ENCODE measurements around the gene ZC3H15. TPM values are rescaled to one million over a fixed set of nuclear protein-coding genes. Genes with fewer than 3 reads are reported as not detected.
"Not testable (repeated sequence)": the region's sequence is repeated elsewhere in the genome, so short reads cannot be mapped to it uniquely, and the experiment has no call there.

The ZC3H15 gene
- total RNA-seq (10 to 100 TPM; 44.4 to 83.6 (median 45.2) TPM), total RNA-seq (85.4 to 227 (median 152) reads per million in 29 experiments)
- total RNA-seq (2013), result 70.8 TPM

- Mint-ChIP-seq H3K36me3 (peaks cover 12% of the 10 kb centered on the region), H3K4me3 (peak within 1 kb of the TSS; percentile 96 to 98 (median 98)), H3K4me1 (peaks cover 64 to 69% (median 66%) of the 10 kb centered on the region in 3 donors), H3K9me3 (no peaks in the 10 kb centered on the region), H3K27ac (peak within 1 kb of the TSS; percentile 98 to 99), H3K27me3 (no peaks in the 10 kb centered on the region)
- ChIA-PET CTCF (interaction anchor here in 1 of 2 donors (0.9 to 2.1 kb wide), 5 partner anchors 18 to 156 kb away, joined by 3 to 7 read pairs (median 4); partner anchors contain the start of gene ITGAV), POLR2A (interaction anchor here (0.5 to 1.3 kb wide), 6 partner anchors 17 to 777 kb away, joined by 3 to 9 read pairs (median 3); partner anchors contain the start of gene ITGAV (in 1 of the 2))
- no peaks in the 10 kb centered on the region for H3K27me3 ChIP-seq (replicated peaks in 1 of 2; ENCODE audit: control insufficient read depth in 2 of 2, extremely low read depth in 1 of 2, insufficient read depth in 2 of 2, low read length in 1 of 2)
- no peaks in the 10 kb centered on the region for H3K36me3 ChIP-seq (ENCODE audit: control insufficient read depth in 2 of 2, extremely low read depth in 1 of 2, insufficient read depth in 1 of 2, low read length in 1 of 2)
- peak within 1 kb of the TSS; percentile 76 to 93 for H3K4me3 ChIP-seq (ENCODE audit: control insufficient read depth in 1 of 2, extremely low read depth in 1 of 2, low read length in 1 of 2)
- DNase-seq, result peak; percentile 90 to 98 (median 96)
- H3K4me1 ChIP-seq (ENCODE audit: control insufficient read depth in 1 of 2, extremely low read depth in 1 of 2, insufficient read depth in 2 of 2, low read length in 2 of 2), result peaks cover 13 to 35% of the 10 kb centered on the region in 2 experiments
- whole genome bisulfite sequencing (ENCODE audit: insufficient coverage), result under 1% methylated on average over 55 of the region's 63 CpGs
- ATAC-seq (replicated peaks in 1 of 4), result peak; percentile 93 to 96 (median 94)
- H3K9me3 ChIP-seq, result no peaks in the 10 kb centered on the region
- H3K27ac ChIP-seq (ENCODE audit: low read length), result peak within 1 kb of the TSS; percentile 95
Measured at GRCh38 chr2:186485871-186486650, at the start of gene ZC3H15. Gene ZC3H15, plus strand, starts transcription at chr2:186486260. Its CDS starts 123 bp downstream, at chr2:186486383.

DNA sequence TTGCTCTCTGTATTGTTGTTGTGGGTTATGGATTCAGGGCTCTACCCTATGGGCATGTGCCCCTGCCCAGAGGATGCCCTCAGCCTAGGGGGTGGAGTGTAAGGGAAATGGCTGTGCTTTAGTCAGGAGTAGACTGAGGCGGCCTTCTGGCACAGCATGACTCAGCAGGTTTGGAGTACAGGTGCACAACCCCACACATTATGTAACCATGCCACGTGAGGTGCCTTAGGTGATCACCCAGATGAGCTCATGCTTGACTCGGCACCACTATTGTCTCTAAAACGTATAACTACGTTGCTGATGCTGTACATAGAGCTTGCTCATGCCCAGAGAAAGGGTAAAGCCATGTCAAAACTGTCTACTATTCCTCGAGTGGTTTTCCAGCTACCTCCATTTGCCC, 48.3 kb upstream of the ZC3H15 start:
- Mint-ChIP-seq H3K27me3 (no peaks in the 10 kb centered on the region), H3K36me3 (peaks cover 56% of the 10 kb centered on the region), H3K9me3 (peaks cover 6 to 11% (median 10%) of the 10 kb centered on the region in 3 donors), H3K4me1 (peaks cover 0 to 6% (median 3%) of the 10 kb centered on the region in 3 donors), H3K4me3 (no peak overlapping the region), H3K27ac (no peak overlapping the region)
- Histone ChIP-seq H3K27me3 (replicated peaks in 1 of 2; ENCODE audit: control insufficient read depth in 2 of 2, extremely low read depth in 1 of 2, insufficient read depth in 2 of 2, low read length in 1 of 2) (no peaks in the 10 kb centered on the region), H3K4me1 (ENCODE audit: control insufficient read depth in 1 of 2, extremely low read depth in 1 of 2, insufficient read depth in 2 of 2, low read length in 2 of 2) (no peaks in the 10 kb centered on the region), H3K4me3 (ENCODE audit: control insufficient read depth in 1 of 2, extremely low read depth in 1 of 2, low read length in 1 of 2) (no peak overlapping the region), H3K9me3 (no peaks in the 10 kb centered on the region), H3K36me3 (ENCODE audit: control insufficient read depth in 2 of 2, extremely low read depth in 1 of 2, insufficient read depth in 1 of 2, low read length in 1 of 2) (peaks cover 0 to 4% of the 10 kb centered on the region in 2 donors), H3K27ac (ENCODE audit: low read length) (no peak overlapping the region)
- 87% methylated on average over 5 of the region's 6 CpGs for WGBS (ENCODE audit: insufficient coverage)
- DNase-seq (no peak), ATAC-seq (replicated peaks in 1 of 4) (no peak)
- ChIA-PET POLR2A (no interaction called here), CTCF (no interaction called here)

DNA sequence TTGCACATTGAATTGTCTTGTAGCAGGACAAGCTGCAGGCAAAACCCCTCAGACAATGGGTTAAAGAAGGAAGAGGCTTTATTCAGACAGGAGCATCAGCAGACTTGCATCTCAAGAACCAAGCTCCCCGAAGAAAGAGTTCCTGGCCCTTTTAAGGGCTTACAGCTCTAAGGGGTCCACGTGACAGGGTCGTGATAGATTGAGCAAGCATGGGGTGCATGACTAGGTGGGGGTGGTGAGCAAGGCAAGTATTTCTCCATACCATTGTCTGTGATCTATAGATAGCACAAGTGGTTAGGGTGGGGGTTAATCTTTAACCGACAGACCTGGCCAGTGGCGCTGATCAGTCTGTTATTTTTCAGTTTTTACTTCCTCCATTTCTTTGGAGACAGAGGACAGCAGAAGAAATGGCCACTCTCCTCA, 46.4 kb upstream of the ZC3H15 start:
- H3K27ac Mint-ChIP-seq; H3K9me3 ChIP-seq; POLR2A ChIA-PET; H3K4me3 Mint-ChIP-seq; H3K27me3 ChIP-seq (replicated peaks in 1 of 2; ENCODE audit: control insufficient read depth in 2 of 2, extremely low read depth in 1 of 2, insufficient read depth in 2 of 2, low read length in 1 of 2); H3K27ac ChIP-seq (ENCODE audit: low read length); DNase-seq; H3K27me3 Mint-ChIP-seq; H3K4me3 ChIP-seq (ENCODE audit: control insufficient read depth in 1 of 2, extremely low read depth in 1 of 2, low read length in 1 of 2); H3K36me3 ChIP-seq (ENCODE audit: control insufficient read depth in 2 of 2, extremely low read depth in 1 of 2, insufficient read depth in 1 of 2, low read length in 1 of 2); ATAC-seq (replicated peaks in 1 of 4); H3K4me1 ChIP-seq (ENCODE audit: control insufficient read depth in 1 of 2, extremely low read depth in 1 of 2, insufficient read depth in 2 of 2, low read length in 2 of 2); CTCF ChIA-PET; H3K4me1 Mint-ChIP-seq: not testable (repeated sequence)
- WGBS (ENCODE audit: insufficient coverage), result 100% methylated on average over 1 of the region's 5 CpGs
- peaks cover 41% of the 10 kb centered on the region for H3K36me3 Mint-ChIP-seq
- peaks cover 6 to 11% (median 10%) of the 10 kb centered on the region in 3 donors for H3K9me3 Mint-ChIP-seq

DNA sequence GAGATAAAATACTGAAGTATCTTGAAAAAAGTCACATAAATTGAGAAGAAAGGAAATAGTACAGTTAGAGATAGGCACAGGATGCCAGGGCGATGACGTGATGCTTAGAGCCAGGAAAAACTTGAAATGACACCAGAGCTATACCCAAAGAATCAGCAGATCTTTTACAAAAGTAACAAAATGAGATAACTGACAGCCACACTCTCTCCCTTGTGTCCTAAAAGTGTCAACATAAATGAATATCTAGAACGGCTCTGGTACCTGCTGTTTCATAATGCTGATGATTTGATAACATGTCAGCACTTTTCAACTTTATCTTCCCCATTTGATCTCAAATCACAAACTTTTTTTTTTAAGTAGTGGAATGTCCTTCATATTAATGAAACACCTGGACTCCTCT, 45.6 kb upstream of the ZC3H15 start:
- H3K4me1 ChIP-seq (ENCODE audit: control insufficient read depth in 1 of 2, extremely low read depth in 1 of 2, insufficient read depth in 2 of 2, low read length in 2 of 2), result no peaks in the 10 kb centered on the region
- Mint-ChIP-seq H3K27ac (no peak overlapping the region), H3K36me3 (peaks cover 35% of the 10 kb centered on the region), H3K9me3 (peaks cover 6 to 11% (median 10%) of the 10 kb centered on the region in 3 donors), H3K27me3 (no peaks in the 10 kb centered on the region), H3K4me1 (peaks cover 0 to 6% (median 3%) of the 10 kb centered on the region in 3 donors), H3K4me3 (no peak overlapping the region)
- H3K36me3 ChIP-seq (ENCODE audit: control insufficient read depth in 2 of 2, extremely low read depth in 1 of 2, insufficient read depth in 1 of 2, low read length in 1 of 2), result no peaks in the 10 kb centered on the region
- H3K27ac ChIP-seq (ENCODE audit: low read length), result no peak overlapping the region
- H3K27me3 ChIP-seq (replicated peaks in 1 of 2; ENCODE audit: control insufficient read depth in 2 of 2, extremely low read depth in 1 of 2, insufficient read depth in 2 of 2, low read length in 1 of 2), result no peaks in the 10 kb centered on the region
- DNase-seq (no peak), ATAC-seq (replicated peaks in 1 of 4) (no peak)
- H3K4me3 ChIP-seq (ENCODE audit: control insufficient read depth in 1 of 2, extremely low read depth in 1 of 2, low read length in 1 of 2), result no peak overlapping the region
- ChIA-PET POLR2A (no interaction called here), CTCF (no interaction called here)
- 100% methylated on average over 2 of the region's 3 CpGs for WGBS (ENCODE audit: insufficient coverage)
- H3K9me3 ChIP-seq, result no peaks in the 10 kb centered on the region

DNA sequence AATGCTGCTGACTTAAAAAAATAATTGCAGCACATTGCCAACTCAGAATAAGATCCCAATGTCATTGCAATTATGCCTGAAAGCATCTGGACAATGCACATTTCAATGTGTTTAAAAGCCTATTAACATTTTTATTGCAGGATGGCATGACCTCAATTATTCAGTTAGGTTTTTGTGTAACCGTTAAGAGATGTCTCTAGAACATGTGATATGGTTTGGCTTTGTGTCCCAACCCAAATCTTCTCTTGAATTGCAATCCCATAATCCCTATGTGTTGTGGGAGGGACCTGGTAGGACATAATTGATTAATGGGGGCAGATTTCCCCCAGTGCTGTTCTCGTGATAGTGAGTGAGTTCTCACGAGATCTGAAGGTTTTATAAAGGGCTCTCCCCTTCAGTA, 43.2 kb upstream of the ZC3H15 start:
- CTCF ChIA-PET, result no interaction called here
- ATAC-seq (replicated peaks in 1 of 4) (no peak), DNase-seq (no peak)
- H3K27ac ChIP-seq (ENCODE audit: low read length), result no peak overlapping the region
- H3K36me3 Mint-ChIP-seq, result peaks cover 22% of the 10 kb centered on the region
- WGBS (ENCODE audit: insufficient coverage), result no CpG with 5 or more reads among the region's 3 CpGs
- no peaks in the 10 kb centered on the region for H3K9me3 ChIP-seq
- H3K9me3 Mint-ChIP-seq, result peaks cover 5 to 8% (median 6%) of the 10 kb centered on the region in 3 donors
- no peak overlapping the region for H3K4me3 ChIP-seq (ENCODE audit: control insufficient read depth in 1 of 2, extremely low read depth in 1 of 2, low read length in 1 of 2)
- H3K4me1 ChIP-seq (ENCODE audit: control insufficient read depth in 1 of 2, extremely low read depth in 1 of 2, insufficient read depth in 2 of 2, low read length in 2 of 2), result no peaks in the 10 kb centered on the region
- POLR2A ChIA-PET, result no interaction called here
- no peaks in the 10 kb centered on the region for H3K36me3 ChIP-seq (ENCODE audit: control insufficient read depth in 2 of 2, extremely low read depth in 1 of 2, insufficient read depth in 1 of 2, low read length in 1 of 2)
- H3K27ac Mint-ChIP-seq, result no peak overlapping the region
- no peak overlapping the region for H3K4me3 Mint-ChIP-seq
- H3K27me3 Mint-ChIP-seq, result no peaks in the 10 kb centered on the region
- H3K4me1 Mint-ChIP-seq, result peaks cover 0 to 6% (median 3%) of the 10 kb centered on the region in 3 donors
- H3K27me3 ChIP-seq (replicated peaks in 1 of 2; ENCODE audit: control insufficient read depth in 2 of 2, extremely low read depth in 1 of 2, insufficient read depth in 2 of 2, low read length in 1 of 2), result no peaks in the 10 kb centered on the region

DNA sequence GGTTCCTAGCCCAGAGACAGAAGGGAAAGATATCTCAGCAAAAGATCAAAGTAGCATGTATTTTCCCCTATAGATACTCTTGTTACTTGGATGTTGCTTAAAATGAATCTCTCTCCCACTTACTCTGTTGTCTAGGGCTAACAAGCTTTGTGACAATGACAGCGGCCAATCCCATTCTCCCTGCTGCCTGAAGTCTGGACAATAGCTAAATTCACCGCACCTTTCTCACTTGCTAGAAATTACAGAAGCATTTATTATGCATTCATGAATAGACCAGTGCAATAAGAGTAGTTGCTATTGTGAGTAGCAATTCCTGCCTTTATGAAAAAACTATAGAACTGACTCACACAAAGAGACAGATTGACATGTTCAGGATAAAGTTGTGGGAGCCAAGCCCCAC, 42.2 kb upstream of the ZC3H15 start:
- H3K27ac ChIP-seq (ENCODE audit: low read length), result no peak overlapping the region
- H3K9me3 Mint-ChIP-seq, result peaks cover 3 to 4% (median 3%) of the 10 kb centered on the region in 3 donors
- no peak overlapping the region for H3K27ac Mint-ChIP-seq
- DNase-seq, result no peak
- H3K4me3 Mint-ChIP-seq, result no peak overlapping the region
- H3K4me1 Mint-ChIP-seq, result peaks cover 0 to 4% (median 3%) of the 10 kb centered on the region in 3 donors
- no peaks in the 10 kb centered on the region for H3K4me1 ChIP-seq (ENCODE audit: control insufficient read depth in 1 of 2, extremely low read depth in 1 of 2, insufficient read depth in 2 of 2, low read length in 2 of 2)
- no peaks in the 10 kb centered on the region for H3K27me3 Mint-ChIP-seq
- H3K36me3 Mint-ChIP-seq, result peaks cover 13% of the 10 kb centered on the region
- WGBS (ENCODE audit: insufficient coverage), result 83% methylated on average over 1 of the region's 2 CpGs
- H3K27me3 ChIP-seq (replicated peaks in 1 of 2; ENCODE audit: control insufficient read depth in 2 of 2, extremely low read depth in 1 of 2, insufficient read depth in 2 of 2, low read length in 1 of 2), result no peaks in the 10 kb centered on the region
- ChIA-PET CTCF (no interaction called here), POLR2A (no interaction called here)
- ATAC-seq (replicated peaks in 1 of 4), result no peak
- no peak overlapping the region for H3K4me3 ChIP-seq (ENCODE audit: control insufficient read depth in 1 of 2, extremely low read depth in 1 of 2, low read length in 1 of 2)
- no peaks in the 10 kb centered on the region for H3K9me3 ChIP-seq
- H3K36me3 ChIP-seq (ENCODE audit: control insufficient read depth in 2 of 2, extremely low read depth in 1 of 2, insufficient read depth in 1 of 2, low read length in 1 of 2), result no peaks in the 10 kb centered on the region
